Cardiac fibroblast (primary cell): ENCODE data around the gene KIAA1755.
A peak's percentile ranks its signal among the peaks of the same experiment; 100 is the strongest.

Experiments used
- DNase-seq, 2 donors: peaks; one replicate each; pipeline versions ENCODE4 v3.0.0 to v3.0.0-alpha.2; 2010; ENCODE audit warnings: low read depth in 2 of 2
- H3K4me3 ChIP-seq, 2 donors: replicated peaks in 1 of 2; 1 replicate in 1 of 2; 2 replicates in 1 of 2; pipeline ENCODE4 v1.5.1; 2011; ENCODE audit warnings: low read depth in 2 of 2, low read length in 2 of 2, mild to moderate bottlenecking in 2 of 2, moderate library complexity in 1 of 2
- CTCF ChIP-seq: IDR thresholded peaks from one replicate; pipeline ENCODE4 v1.5.1; 2011; ENCODE audit warnings: low read depth, mild to moderate bottlenecking, low read length, inconsistent platforms

The KIAA1755 gene

GRCh38 chr20:38165089-38165965, 95.2 kb downstream of the KIAA1755 start, which contains the start of gene TGM2:
TSS of gene TGM2 (minus strand) at chr20:38165270. CDS start at chr20:38165198, 72 bp downstream.
- peak; percentile 68 to 81 for DNase-seq
- peak; percentile 75 for TF ChIP-seq CTCF
- H3K4me3 ChIP-seq, result peak within 1 kb of the TSS; percentile 40 to 55

- no peak for TF ChIP-seq CTCF
- no peak for DNase-seq
- peak overlapping the region; percentile 40 to 55 for H3K4me3 ChIP-seq
Observed at GRCh38 chr20:38164624-38165088, 95.9 kb downstream of the KIAA1755 start.

GRCh38 chr20:38164069-38164468, 96.5 kb downstream of the KIAA1755 start:
- peak overlapping the region; percentile 40 to 55 for H3K4me3 ChIP-seq
- no peak for TF ChIP-seq CTCF
- DNase-seq, result no peak

GRCh38 chr20:38162878-38163875, 97.4 kb downstream of the KIAA1755 start:
- DNase-seq, result no peak
- H3K4me3 ChIP-seq, result peak overlapping the region in 1 of 2 donors; percentile 40
- TF ChIP-seq CTCF, result no peak

GRCh38 chr20:38162149-38162548, 98.4 kb downstream of the KIAA1755 start:
- no peak for TF ChIP-seq CTCF
- DNase-seq, result no peak
- no peak overlapping the region for H3K4me3 ChIP-seq

- no peak overlapping the region for H3K4me3 ChIP-seq
- DNase-seq, result no peak
- TF ChIP-seq CTCF, result no peak
Observed at GRCh38 chr20:38161412-38161774, 99.1 kb downstream of the KIAA1755 start.
